GM12874 (cell line): ENCODE results near the gene PPM1D.

Experiments
- TF ChIP-seq, protein P1 (sequence below): IDR thresholded peaks from 2 replicates; pipeline ENCODE4 v1.5.1; 2011; ENCODE audit warnings: low read depth, mild to moderate bottlenecking, control low read depth, low read length, moderate library complexity; ENCODE audit not compliant: insufficient read depth

Gene PPM1D

GRCh38 chr17:60618854-60619526, 19.0 kb downstream of the PPM1D start:
- TF ChIP-seq, protein P1, sequence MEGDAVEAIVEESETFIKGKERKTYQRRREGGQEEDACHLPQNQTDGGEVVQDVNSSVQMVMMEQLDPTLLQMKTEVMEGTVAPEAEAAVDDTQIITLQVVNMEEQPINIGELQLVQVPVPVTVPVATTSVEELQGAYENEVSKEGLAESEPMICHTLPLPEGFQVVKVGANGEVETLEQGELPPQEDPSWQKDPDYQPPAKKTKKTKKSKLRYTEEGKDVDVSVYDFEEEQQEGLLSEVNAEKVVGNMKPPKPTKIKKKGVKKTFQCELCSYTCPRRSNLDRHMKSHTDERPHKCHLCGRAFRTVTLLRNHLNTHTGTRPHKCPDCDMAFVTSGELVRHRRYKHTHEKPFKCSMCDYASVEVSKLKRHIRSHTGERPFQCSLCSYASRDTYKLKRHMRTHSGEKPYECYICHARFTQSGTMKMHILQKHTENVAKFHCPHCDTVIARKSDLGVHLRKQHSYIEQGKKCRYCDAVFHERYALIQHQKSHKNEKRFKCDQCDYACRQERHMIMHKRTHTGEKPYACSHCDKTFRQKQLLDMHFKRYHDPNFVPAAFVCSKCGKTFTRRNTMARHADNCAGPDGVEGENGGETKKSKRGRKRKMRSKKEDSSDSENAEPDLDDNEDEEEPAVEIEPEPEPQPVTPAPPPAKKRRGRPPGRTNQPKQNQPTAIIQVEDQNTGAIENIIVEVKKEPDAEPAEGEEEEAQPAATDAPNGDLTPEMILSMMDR: no peak

DNA sequence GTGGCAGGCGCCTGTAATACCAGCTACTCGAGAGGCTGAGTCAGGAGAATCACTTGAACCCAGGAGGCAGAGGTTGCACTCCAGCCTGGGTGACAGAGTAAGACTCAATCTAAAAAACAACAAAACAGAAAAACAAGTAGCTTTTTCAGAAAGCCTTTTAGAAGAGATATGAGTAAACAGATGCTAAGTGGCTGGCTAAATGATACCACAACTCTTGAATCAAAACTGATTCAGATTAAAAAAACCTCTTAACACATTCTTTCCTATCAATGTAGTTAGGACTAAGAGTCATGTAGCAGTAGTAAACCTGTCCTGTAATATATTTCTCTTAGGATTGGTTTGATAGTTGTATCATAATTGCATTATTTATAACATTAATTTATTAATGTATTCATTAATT, 23.0 kb downstream of the PPM1D start:
- TF ChIP-seq, protein P1: no peak

DNA sequence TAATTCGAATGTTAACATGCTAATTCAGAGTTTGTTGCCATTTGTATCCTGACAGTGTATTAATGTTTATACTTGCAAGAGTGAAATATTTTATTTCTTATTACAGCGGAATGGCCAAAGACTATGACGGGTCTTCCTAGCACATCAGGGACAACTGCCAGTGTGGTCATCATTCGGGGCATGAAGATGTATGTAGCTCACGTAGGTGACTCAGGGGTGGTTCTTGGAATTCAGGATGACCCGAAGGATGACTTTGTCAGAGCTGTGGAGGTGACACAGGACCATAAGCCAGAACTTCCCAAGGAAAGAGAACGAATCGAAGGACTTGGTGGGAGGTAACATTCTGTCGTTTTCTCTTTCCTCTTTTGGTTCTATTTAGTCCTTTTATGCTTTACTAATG, 23.4 kb downstream of the PPM1D start:
- TF ChIP-seq, protein P1: no peak

GRCh38 chr17:60627124-60627523, 27.1 kb downstream of the PPM1D start:
- TF ChIP-seq, protein P1: no peak

GRCh38 chr17:60628252-60628889, 28.4 kb downstream of the PPM1D start:
- TF ChIP-seq, protein P1: no peak

- TF ChIP-seq, protein P1: no peak
Measured at GRCh38 chr17:60629120-60629519, 29.1 kb downstream of the PPM1D start.

- TF ChIP-seq, protein P1: no peak
Measured at GRCh38 chr17:60630352-60630751, 30.4 kb downstream of the PPM1D start.
